K562 (cell line): ENCODE measurements around the gene DENND1A. TPM values are rescaled to one million over a fixed set of nuclear protein-coding genes. Genes with fewer than 3 reads are reported as not detected.
A peak's percentile ranks its signal among the peaks of the same experiment; 100 is the strongest.

Source experiments
- ATAC-seq: fragments of 200-7000 bp; cut with Tn5 transposase; 3 replicates; pipeline ENCODE4 v1.9.1; 2020; ENCODE audit warnings: moderate library complexity
- BruUV-seq: library from RNA; stranded (reverse); fragments of 400-500 nt; replicated peaks from 2 replicates; lab custom pipeline; 2021; lab: Mats Ljungman, UMichigan
- CTCF ChIA-PET: fragments of 300-600 bp; formaldehyde crosslinking; extraction: SDS; loops from one replicate; lab custom pipeline; 2021; ENCODE audit warnings: low intra/inter-chr PET ratio; lab: Yijun Ruan, JAX
- POLR2A ChIA-PET: fragments of 300-600, 350-650 bp; sonication (Branson Sonifier 250); formaldehyde crosslinking; extraction: SDS; loops from one replicate; lab custom pipeline; 2021; ENCODE audit warnings: antibody characterized with exemption, inconsistent platforms; lab: Yijun Ruan, JAX
- DNase-seq, 4 experiments: peaks; one replicate each; pipeline versions ENCODE4 v3.0.0 to v3.0.0-alpha.2; 2011 to 2018; ENCODE audit warnings: low spot score in 3 of 4, mixed read lengths in 3 of 4; ENCODE audit errors: extremely low read depth in 1 of 4
- FAIRE-seq: peaks from 2 replicates; lab custom pipeline; 2011; peaks lifted over from hg19 to GRCh38; lab: Jason Lieb, UNC
- H2AFZ ChIP-seq: 2 replicates; pipeline ENCODE4 v1.6.0; 2011; ENCODE audit warnings: low read depth, low read length, control low read depth, inconsistent platforms
- H3K27ac ChIP-seq: fragments of 200-600 bp; 3 replicates; pipeline ENCODE4 v1.8.0; 2011; ENCODE audit warnings: low read depth, mild to moderate bottlenecking, control low read depth, inconsistent platforms, low read length, moderate library complexity, mixed read lengths; ENCODE audit errors: extremely low read depth
- H3K27me3 ChIP-seq, 2 experiments: fragments of 300-600 bp in 1 of 2; 2 replicates in 1 of 2; 3 replicates in 1 of 2; pipeline versions ENCODE4 v1.6.0 to v1.8.0; 2011; ENCODE audit warnings: inconsistent platforms in 2 of 2, low read length in 2 of 2, mild to moderate bottlenecking in 1 of 2, mixed read lengths in 1 of 2, moderate library complexity in 1 of 2; ENCODE audit not compliant: control insufficient read depth in 2 of 2, insufficient read depth in 2 of 2
- H3K36me3 ChIP-seq: fragments of 300-600 bp; 3 replicates; pipeline ENCODE4 v1.8.0; 2011; ENCODE audit warnings: mild to moderate bottlenecking, low read length, inconsistent platforms; ENCODE audit not compliant: control insufficient read depth, insufficient read depth
- H3K4me1 ChIP-seq, 2 experiments: fragments of 200-600 bp in 1 of 2; replicated peaks in 1 of 2; 2 replicates in 1 of 2; 3 replicates in 1 of 2; pipeline versions ENCODE4 v1.5.1 to v1.8.0; 2011; ENCODE audit warnings: inconsistent platforms in 2 of 2, low read length in 2 of 2, mild to moderate bottlenecking in 1 of 2, mixed read lengths in 1 of 2, moderate library complexity in 1 of 2; ENCODE audit not compliant: control insufficient read depth in 2 of 2, insufficient read depth in 2 of 2
- H3K4me2 ChIP-seq: 2 replicates; pipeline ENCODE4 v1.6.1; 2011; ENCODE audit warnings: low read length, control low read depth, inconsistent platforms, mixed read lengths; ENCODE audit not compliant: insufficient read depth
- H3K4me3 ChIP-seq: fragments of 200-600 bp; sonication (generic), shearing (Covaris generic); 2 replicates; pipeline ENCODE4 v1.5.1; 2016; ENCODE audit warnings: control low read depth, inconsistent platforms
- H3K79me2 ChIP-seq: fragments of 200-600 bp; 3 replicates; pipeline ENCODE4 v1.8.0; 2011; ENCODE audit warnings: low read length, inconsistent platforms; ENCODE audit not compliant: control insufficient read depth, insufficient read depth
- H3K9ac ChIP-seq, 2 experiments: 2 replicates each; pipeline versions ENCODE4 v1.6.0 to v1.6.1; 2011; ENCODE audit warnings: low read depth in 2 of 2, low read length in 2 of 2, control low read depth in 1 of 2, inconsistent platforms in 1 of 2, mild to moderate bottlenecking in 1 of 2, mixed read lengths in 1 of 2; ENCODE audit not compliant: insufficient read depth in 1 of 2
- H3K9me1 ChIP-seq: one replicate; pipeline ENCODE4 v1.6.0; 2011; ENCODE audit warnings: inconsistent platforms, mild to moderate bottlenecking, low read length, moderate library complexity; ENCODE audit not compliant: control insufficient read depth, insufficient read depth
- H3K9me3 ChIP-seq: replicated peaks from 2 replicates; pipeline ENCODE4 v1.5.1; 2011; ENCODE audit warnings: low read depth, low read length, inconsistent platforms; ENCODE audit not compliant: control insufficient read depth, insufficient read depth
- H4K20me1 ChIP-seq: replicated peaks from 2 replicates; pipeline ENCODE4 v1.6.1; 2011; ENCODE audit warnings: low read length, inconsistent platforms, mixed read lengths; ENCODE audit not compliant: control insufficient read depth, insufficient read depth
- ETS2 ChIP-seq: IDR thresholded peaks from 2 replicates; pipeline ENCODE4 v1.6.1; 2016; ENCODE audit warnings: borderline replicate concordance, missing genetic modification characterization, mild to moderate bottlenecking, moderate library complexity, missing compliant biosample characterization; ENCODE audit not compliant: poor library complexity, severe bottlenecking
- REST ChIP-seq, 2 experiments: fragments of 450-650 bp; formaldehyde crosslinking in 1 of 2; IDR thresholded peaks; 2 replicates each; pipeline versions ENCODE4 v1.4.0 to v1.6.1; 2014 to 2020; ENCODE audit warnings: mild to moderate bottlenecking in 2 of 2, borderline replicate concordance in 1 of 2, low read depth in 1 of 2
- SMC3 ChIP-seq: conservative IDR thresholded peaks from 2 replicates; pipeline ENCODE4 v1.6.1; 2011; ENCODE audit warnings: low read depth, low read length, improper control_type of control experiment; ENCODE audit not compliant: insufficient read depth
- ZBTB7A ChIP-seq: IDR thresholded peaks from 2 replicates; pipeline ENCODE4 v1.6.1; 2011; ENCODE audit warnings: low read depth, mild to moderate bottlenecking, low read length, moderate library complexity, borderline replicate concordance; ENCODE audit not compliant: control insufficient read depth
- ZNF23 ChIP-seq: fragments of 250-450 bp; sonication (Bioruptor Pico); IDR thresholded peaks from 2 replicates; pipeline ENCODE4 v1.4.0; 2020; ENCODE audit warnings: mild to moderate bottlenecking
- ZNF740 ChIP-seq, 3 experiments: fragments of 200-800 bp in 1 of 3; sonication (Bioruptor generic) in 1 of 3; sonication (generic) in 1 of 3; formaldehyde crosslinking in 1 of 3; IDR thresholded peaks; 2 replicates each; pipeline versions ENCODE4 v1.6.1 to v1.8.0; 2016 to 2022; ENCODE audit warnings: mild to moderate bottlenecking in 2 of 3, missing compliant biosample characterization in 2 of 3, missing genetic modification characterization in 2 of 3, missing genetic modification reagents in 1 of 3
- WGBS: fragments of 100-300 bp; shearing (Covaris generic); methylation state at CpG from one replicate; pipeline ENCODE4 v1.1.6; 2016; ENCODE audit warnings: low coverage, mixed read lengths; ENCODE audit not compliant: insufficient coverage; ENCODE audit errors: missing lambda C conversion rate; 5-methylcytosine and 5-hydroxymethylcytosine counted together
- in situ Hi-C: fragments of 300-500 bp; cut with MboI; formaldehyde crosslinking; loops from 4 replicates; pipeline ENCODE4 v1.15.0; 2018; ENCODE audit warnings: inconsistent platforms, mixed read lengths
- intact Hi-C: fragments of 100-400 bp; cut with micrococcal nuclease; formaldehyde crosslinking; loops from 2 replicates; pipeline ENCODE4 v1.14.2; 2022
- polyA plus RNA-seq, 8 experiments: library from polyadenylated mRNA; depleted of rRNA in 4 of 8; stranded (reverse) in 5 of 8; unstranded in 3 of 8; fragments of >200 nt; fragmentation: Nextera tagmentation in 2 of 8; fragmentation: Illumina TruSeq in 1 of 8; extraction: Ambion mirVana in 2 of 8; extraction: Trizol in 1 of 8; gene quantifications; 2 replicates each; pipeline versions ENCODE4 v1.2.1 to v1.2.3, GENCODE V29; 2011 to 2014; ENCODE audit warnings: inconsistent platforms in 1 of 8, missing spikeins in 1 of 8
- total RNA-seq, 7 experiments: library from RNA; depleted of rRNA in 6 of 7; stranded (reverse); fragments of >200 nt in 6 of 7; fragmentation: Illumina TruSeq in 2 of 7; extraction: Trizol in 2 of 7; gene quantifications; 2 replicates each; pipeline versions ENCODE4 v1.2.1 to v1.2.3, GENCODE V29; 2011 to 2021; ENCODE audit warnings: low replicate concordance in 1 of 7
- TF ChIP-seq, protein P1 (sequence below), 3 experiments: IDR thresholded peaks in 2 of 3; conservative IDR thresholded peaks in 1 of 3; 2 replicates each; pipeline ENCODE4 v1.5.1; 2011 to 2012; ENCODE audit warnings: low read length in 3 of 3, mild to moderate bottlenecking in 3 of 3, control low read depth in 2 of 3, improper control_type of control experiment in 1 of 3, inconsistent platforms in 1 of 3, low read depth in 1 of 3, mixed read lengths in 1 of 3, moderate library complexity in 1 of 3; ENCODE audit not compliant: insufficient read depth in 2 of 3

The DENND1A gene
- total and polyA plus RNA-seq, 9 of the 15 experiments (the other 6 are each of a cell fraction or from before 2014, with no cell fraction given), result 7.6 to 29.5 (median 15.7) TPM

DNA sequence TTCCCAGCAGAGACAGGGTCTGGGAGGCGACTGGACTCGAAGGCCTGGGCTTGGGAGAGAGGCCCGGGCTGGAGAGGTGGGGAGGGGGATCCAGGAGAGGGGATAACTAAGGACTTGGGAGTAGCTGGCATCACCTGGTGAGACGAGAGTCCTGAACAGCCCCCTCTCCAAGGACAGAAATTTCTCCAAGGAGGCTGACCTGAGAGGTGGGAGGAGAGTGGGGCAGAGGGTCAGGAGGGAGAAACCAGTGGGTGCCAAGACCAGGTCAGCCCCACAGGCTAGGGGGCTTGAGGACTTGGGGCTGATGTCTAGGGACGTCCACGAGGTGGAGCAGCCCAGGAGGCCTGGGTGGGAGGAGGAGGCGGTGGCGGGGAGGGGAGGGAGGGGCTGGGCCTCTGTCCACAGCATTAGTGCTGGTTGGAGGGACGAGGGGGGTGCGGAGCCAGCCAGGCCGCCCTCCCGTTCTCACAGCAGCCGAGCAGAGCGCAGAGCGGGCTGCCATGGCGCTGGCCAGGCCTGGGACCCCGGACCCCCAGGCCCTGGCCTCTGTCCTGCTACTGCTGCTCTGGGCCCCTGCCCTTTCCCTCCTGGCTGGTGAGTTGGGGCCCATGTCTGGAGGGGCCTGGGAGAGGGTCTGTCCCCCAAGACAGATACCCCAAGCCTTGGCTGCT lies 574.0 kb downstream of the DENND1A start, which contains the start of gene CRB2:
Gene CRB2, plus strand, starts transcription at position 437 of the 671 bp plus-strand sequence. Its CDS starts 64 bp downstream, at position 501.
- peak; percentile 74 for ATAC-seq
- no TSS peak for BruUV-seq
- Histone ChIP-seq H2AFZ (peak within 1 kb of the TSS; percentile 52; the same call in 1 of the 2 replicates), H3K4me1 (peaks cover 26 to 69% of the 10 kb centered on the region in 2 experiments), H3K27me3 (peaks cover 2 to 15% of the 10 kb centered on the region in 2 experiments; a peak in 3 of 5 replicates), H3K79me2 (no peaks in the 10 kb centered on the region), H3K27ac (no peak within 1 kb of the TSS), H3K9me1 (no peaks in the 10 kb centered on the region), H3K9ac (peak within 1 kb of the TSS in 1 of 2 experiments; percentile 80; a peak in 2 of 4 replicates), H3K9me3 (no peaks in the 10 kb centered on the region), H4K20me1 (no peaks in the 10 kb centered on the region), H3K4me3 (no peak within 1 kb of the TSS), H3K4me2 (no peak within 1 kb of the TSS), H3K36me3 (no peaks in the 10 kb centered on the region)
- peak; percentile 81 to 88 (median 87) for DNase-seq
- in situ Hi-C loops (loop anchor here (10.0 kb wide), 1 partner anchor 891 kb away; no protein-coding TSS in a partner anchor), intact Hi-C loops (no loop called here)
- ChIA-PET CTCF (interaction anchor here (0.5 to 5.6 kb wide), 4 partner anchors 29 to 1162 kb away, joined by 3 to 75 read pairs (median 4); no protein-coding TSS in a partner anchor), POLR2A (interaction anchor here (0.5 to 1.1 kb wide), 4 partner anchors 22 to 1231 kb away, joined by 3 read pairs; no protein-coding TSS in a partner anchor)
- FAIRE-seq, result peak; percentile 58
- 10% methylated on average over 5 of the region's 17 CpGs for WGBS
- TF ChIP-seq ZNF740 (CRISPR knock-in tag; IDR thresholded peaks at IDR 0.05), result peak; percentile 68; the same call in 1 of the 2 replicates
- TF ChIP-seq ZNF740 (tag; IDR thresholded peaks at IDR 0.05), result peak in 1 of 2 experiments; percentile 39; a peak in 1 of 4 replicates
- TF ChIP-seq REST (IDR thresholded peaks at IDR 0.05; ENCODE audit: borderline replicate concordance), result peak; percentile 78
- no peak for TF ChIP-seq REST (CRISPR knock-in tag; IDR thresholded peaks at IDR 0.05; ENCODE audit: low read depth)
- TF ChIP-seq, protein P1, sequence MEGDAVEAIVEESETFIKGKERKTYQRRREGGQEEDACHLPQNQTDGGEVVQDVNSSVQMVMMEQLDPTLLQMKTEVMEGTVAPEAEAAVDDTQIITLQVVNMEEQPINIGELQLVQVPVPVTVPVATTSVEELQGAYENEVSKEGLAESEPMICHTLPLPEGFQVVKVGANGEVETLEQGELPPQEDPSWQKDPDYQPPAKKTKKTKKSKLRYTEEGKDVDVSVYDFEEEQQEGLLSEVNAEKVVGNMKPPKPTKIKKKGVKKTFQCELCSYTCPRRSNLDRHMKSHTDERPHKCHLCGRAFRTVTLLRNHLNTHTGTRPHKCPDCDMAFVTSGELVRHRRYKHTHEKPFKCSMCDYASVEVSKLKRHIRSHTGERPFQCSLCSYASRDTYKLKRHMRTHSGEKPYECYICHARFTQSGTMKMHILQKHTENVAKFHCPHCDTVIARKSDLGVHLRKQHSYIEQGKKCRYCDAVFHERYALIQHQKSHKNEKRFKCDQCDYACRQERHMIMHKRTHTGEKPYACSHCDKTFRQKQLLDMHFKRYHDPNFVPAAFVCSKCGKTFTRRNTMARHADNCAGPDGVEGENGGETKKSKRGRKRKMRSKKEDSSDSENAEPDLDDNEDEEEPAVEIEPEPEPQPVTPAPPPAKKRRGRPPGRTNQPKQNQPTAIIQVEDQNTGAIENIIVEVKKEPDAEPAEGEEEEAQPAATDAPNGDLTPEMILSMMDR (IDR thresholded peaks at IDR 0.05 in 2 of 3, conservative IDR thresholded peaks at IDR 0.05 in 1 of 3; ENCODE audit: insufficient read depth in 2 of 3, low read depth in 1 of 3, low read length in 3 of 3), result peak; percentile 42 to 68 (median 43); a peak in 5 of 6 replicates
- TF ChIP-seq ZNF23 (CRISPR knock-in tag), result no peak
- TF ChIP-seq ZBTB7A, result peak; percentile 89
- peak; percentile 51; the same call in 1 of the 2 replicates for TF ChIP-seq SMC3
- no peak for TF ChIP-seq ETS2 (tag)
